ENCODE measurements around the gene PPP1R14C.

PPP1R14C gene

DNA sequence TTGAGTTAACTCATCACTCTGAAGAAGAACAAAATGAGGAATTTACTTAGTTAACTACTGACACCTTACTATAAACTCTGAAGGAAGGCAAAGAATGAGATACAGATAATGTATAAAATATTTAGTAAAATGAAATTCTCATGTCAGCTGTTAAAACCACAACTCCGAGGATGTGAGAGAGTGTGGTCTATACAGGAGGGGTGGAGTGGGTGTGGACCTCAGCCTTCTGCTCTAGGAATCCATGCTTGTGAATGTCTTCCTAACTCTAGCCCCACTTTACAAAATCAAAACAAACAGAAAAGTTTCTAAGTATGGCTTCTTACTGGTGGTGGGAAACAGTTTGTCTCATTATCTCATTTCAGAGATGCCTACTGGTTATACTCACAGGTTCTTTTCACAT lies 14.2 kb downstream of the PPP1R14C start:
- Histone ChIP-seq H3K79me2 (no peaks in the 10 kb centered on the region), H3K9ac (no peak overlapping the region), H3K4me1 (no peaks in the 10 kb centered on the region), H3K27ac (no peak overlapping the region), H2AFZ (no peak overlapping the region), H3K4me3 (ENCODE audit: low read depth, low read length) (no peak overlapping the region), H3K36me3 (ENCODE audit: control insufficient read depth, insufficient read depth, low read length) (no peaks in the 10 kb centered on the region), H3K27me3 (ENCODE audit: control insufficient read depth, insufficient read depth, low read length) (no peaks in the 10 kb centered on the region), H3K9me3 (ENCODE audit: control insufficient read depth, low read length) (no peaks in the 10 kb centered on the region), H3K4me2 (ENCODE audit: low read length) (no peak overlapping the region)
- TF ChIP-seq, protein P1, sequence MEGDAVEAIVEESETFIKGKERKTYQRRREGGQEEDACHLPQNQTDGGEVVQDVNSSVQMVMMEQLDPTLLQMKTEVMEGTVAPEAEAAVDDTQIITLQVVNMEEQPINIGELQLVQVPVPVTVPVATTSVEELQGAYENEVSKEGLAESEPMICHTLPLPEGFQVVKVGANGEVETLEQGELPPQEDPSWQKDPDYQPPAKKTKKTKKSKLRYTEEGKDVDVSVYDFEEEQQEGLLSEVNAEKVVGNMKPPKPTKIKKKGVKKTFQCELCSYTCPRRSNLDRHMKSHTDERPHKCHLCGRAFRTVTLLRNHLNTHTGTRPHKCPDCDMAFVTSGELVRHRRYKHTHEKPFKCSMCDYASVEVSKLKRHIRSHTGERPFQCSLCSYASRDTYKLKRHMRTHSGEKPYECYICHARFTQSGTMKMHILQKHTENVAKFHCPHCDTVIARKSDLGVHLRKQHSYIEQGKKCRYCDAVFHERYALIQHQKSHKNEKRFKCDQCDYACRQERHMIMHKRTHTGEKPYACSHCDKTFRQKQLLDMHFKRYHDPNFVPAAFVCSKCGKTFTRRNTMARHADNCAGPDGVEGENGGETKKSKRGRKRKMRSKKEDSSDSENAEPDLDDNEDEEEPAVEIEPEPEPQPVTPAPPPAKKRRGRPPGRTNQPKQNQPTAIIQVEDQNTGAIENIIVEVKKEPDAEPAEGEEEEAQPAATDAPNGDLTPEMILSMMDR (IDR thresholded peaks at IDR 0.05), result no peak

DNA sequence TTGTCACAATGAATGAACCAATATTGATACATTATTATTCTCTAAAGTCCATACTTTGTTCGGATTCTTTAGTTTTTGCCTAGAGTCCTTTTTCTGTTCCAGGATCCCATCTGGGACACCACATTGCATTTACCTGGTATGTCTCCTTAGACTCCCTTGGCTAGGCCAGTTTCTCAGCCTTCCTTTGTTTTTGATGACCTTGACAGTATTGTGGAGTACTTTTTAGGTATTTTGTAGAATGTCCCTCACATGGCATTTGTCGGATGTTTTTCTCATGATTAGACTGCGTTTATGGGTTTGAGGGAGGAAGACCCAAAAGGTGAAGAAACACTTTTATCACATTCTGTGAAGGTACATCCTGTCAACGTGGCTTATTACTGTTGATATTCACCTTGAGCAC lies 16.9 kb downstream of the PPP1R14C start:
- Histone ChIP-seq H2AFZ (no peak overlapping the region), H3K9me3 (ENCODE audit: control insufficient read depth, low read length) (no peaks in the 10 kb centered on the region), H3K4me3 (ENCODE audit: low read depth, low read length) (no peak overlapping the region), H3K27ac (no peak overlapping the region), H3K4me2 (ENCODE audit: low read length) (no peak overlapping the region), H3K4me1 (no peaks in the 10 kb centered on the region), H3K79me2 (no peaks in the 10 kb centered on the region), H3K27me3 (ENCODE audit: control insufficient read depth, insufficient read depth, low read length) (no peaks in the 10 kb centered on the region), H3K9ac (no peak overlapping the region), H3K36me3 (ENCODE audit: control insufficient read depth, insufficient read depth, low read length) (no peaks in the 10 kb centered on the region)
- TF ChIP-seq, protein P1 (IDR thresholded peaks at IDR 0.05), result no peak

DNA sequence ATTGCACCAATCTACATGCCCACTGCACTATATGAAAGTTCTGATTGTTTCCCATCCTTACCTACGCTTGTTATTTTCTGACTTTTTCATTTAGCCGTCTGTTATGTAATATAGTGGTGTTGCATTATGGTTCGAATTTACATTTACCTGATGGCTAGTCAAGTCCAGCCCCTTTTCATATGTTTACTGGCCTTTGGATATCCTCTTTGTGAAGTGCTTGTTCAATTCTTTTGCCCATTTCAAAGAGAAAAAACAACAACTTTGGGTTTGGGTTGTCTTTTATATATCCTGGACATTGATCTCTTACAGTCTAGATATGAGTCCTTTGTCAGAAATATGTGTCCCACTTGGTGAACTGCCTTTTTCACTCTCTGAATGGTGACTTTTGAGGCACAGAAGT lies 21.1 kb downstream of the PPP1R14C start:
- Histone ChIP-seq H3K36me3 (ENCODE audit: control insufficient read depth, insufficient read depth, low read length) (no peaks in the 10 kb centered on the region), H3K9ac (no peak overlapping the region), H3K4me1 (no peaks in the 10 kb centered on the region), H3K9me3 (ENCODE audit: control insufficient read depth, low read length) (no peaks in the 10 kb centered on the region), H3K27me3 (ENCODE audit: control insufficient read depth, insufficient read depth, low read length) (no peaks in the 10 kb centered on the region), H3K79me2 (no peaks in the 10 kb centered on the region), H3K4me2 (ENCODE audit: low read length) (no peak overlapping the region), H2AFZ (no peak overlapping the region), H3K4me3 (ENCODE audit: low read depth, low read length) (no peak overlapping the region), H3K27ac (no peak overlapping the region)
- TF ChIP-seq, protein P1 (IDR thresholded peaks at IDR 0.05), result no peak

DNA sequence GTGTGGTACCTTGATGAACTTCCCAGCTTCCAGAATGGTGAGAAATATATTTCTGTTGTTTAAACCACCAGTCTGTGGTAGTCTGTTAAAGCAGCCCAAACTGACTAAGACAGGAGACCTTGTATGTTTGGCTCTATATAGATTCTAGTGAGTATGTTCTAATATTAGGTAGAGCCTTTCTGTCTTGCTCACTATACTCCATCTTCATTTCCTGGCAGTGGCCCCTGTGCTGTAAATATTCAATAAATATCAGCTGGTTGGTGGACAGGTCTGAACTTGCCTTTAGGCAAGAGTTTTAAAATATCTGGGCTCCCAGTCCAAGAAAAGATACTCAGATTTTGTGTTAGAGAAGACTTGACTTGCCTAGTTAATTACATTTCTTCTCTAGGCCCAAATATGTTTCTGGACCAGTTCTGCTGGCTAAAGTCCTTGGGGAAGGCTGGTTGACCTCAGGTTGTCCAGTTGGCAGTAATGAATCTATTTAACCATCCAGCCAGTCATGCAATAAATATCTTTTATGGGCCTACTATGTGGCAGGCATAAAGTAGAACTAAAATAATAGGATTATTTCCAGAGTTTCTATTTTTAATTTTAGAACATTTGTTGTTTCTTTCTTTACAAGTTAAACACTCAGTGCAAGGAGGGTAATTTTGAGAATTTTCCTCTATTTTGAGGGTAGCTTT lies 22.3 kb downstream of the PPP1R14C start:
- Histone ChIP-seq H3K4me2 (ENCODE audit: low read length) (no peak overlapping the region), H3K4me1 (no peaks in the 10 kb centered on the region), H3K27ac (no peak overlapping the region), H2AFZ (no peak overlapping the region), H3K9ac (no peak overlapping the region), H3K27me3 (ENCODE audit: control insufficient read depth, insufficient read depth, low read length) (no peaks in the 10 kb centered on the region), H3K79me2 (no peaks in the 10 kb centered on the region), H3K9me3 (ENCODE audit: control insufficient read depth, low read length) (no peaks in the 10 kb centered on the region), H3K36me3 (ENCODE audit: control insufficient read depth, insufficient read depth, low read length) (no peaks in the 10 kb centered on the region), H3K4me3 (ENCODE audit: low read depth, low read length) (no peak overlapping the region)
- TF ChIP-seq, protein P1 (IDR thresholded peaks at IDR 0.05), result no peak

DNA sequence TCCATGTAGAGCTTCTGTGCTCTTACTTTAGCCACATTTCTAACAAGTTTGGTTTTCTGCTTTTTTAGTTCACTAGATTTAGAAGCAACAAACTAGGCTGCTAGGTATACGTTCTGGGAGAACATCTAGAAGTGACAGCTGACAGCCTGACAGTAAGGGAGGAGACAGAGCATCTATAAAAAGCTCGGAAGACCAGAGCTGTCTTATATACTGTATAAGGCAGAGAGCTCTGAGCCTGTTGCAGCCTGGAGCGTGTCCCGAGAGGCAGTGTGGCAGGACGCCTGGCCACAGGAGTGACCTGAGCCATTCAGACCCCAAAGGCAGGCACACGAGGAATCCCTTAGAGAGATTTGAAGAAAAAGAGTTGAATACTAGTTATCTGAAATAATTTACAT lies 24.6 kb downstream of the PPP1R14C start:
- H3K27ac ChIP-seq, result no peak overlapping the region
- no peaks in the 10 kb centered on the region for H3K9me3 ChIP-seq (ENCODE audit: control insufficient read depth, low read length)
- H2AFZ ChIP-seq, result no peak overlapping the region
- no peak overlapping the region for H3K4me3 ChIP-seq (ENCODE audit: low read depth, low read length)
- TF ChIP-seq, protein P1 (IDR thresholded peaks at IDR 0.05), result no peak
- H3K27me3 ChIP-seq (ENCODE audit: control insufficient read depth, insufficient read depth, low read length), result no peaks in the 10 kb centered on the region
- no peak overlapping the region for H3K4me2 ChIP-seq (ENCODE audit: low read length)
- H3K79me2 ChIP-seq, result no peaks in the 10 kb centered on the region
- H3K9ac ChIP-seq, result no peak overlapping the region
- no peaks in the 10 kb centered on the region for H3K4me1 ChIP-seq
- H3K36me3 ChIP-seq (ENCODE audit: control insufficient read depth, insufficient read depth, low read length), result no peaks in the 10 kb centered on the region

All from parathyroid adenoma (tissue), 2 donors.